GM21528 (cell line): ENCODE data around the gene KIF26A.

Source experiments
- ATAC-seq: cut with Tn5 transposase; IDR thresholded peaks from one replicate; pipeline ENCODE4 v1.9.1; 2021; ENCODE audit warnings: mild to moderate bottlenecking, moderate library complexity; ENCODE audit not compliant: unreplicated experiment, low FRiP score

Gene KIF26A

DNA sequence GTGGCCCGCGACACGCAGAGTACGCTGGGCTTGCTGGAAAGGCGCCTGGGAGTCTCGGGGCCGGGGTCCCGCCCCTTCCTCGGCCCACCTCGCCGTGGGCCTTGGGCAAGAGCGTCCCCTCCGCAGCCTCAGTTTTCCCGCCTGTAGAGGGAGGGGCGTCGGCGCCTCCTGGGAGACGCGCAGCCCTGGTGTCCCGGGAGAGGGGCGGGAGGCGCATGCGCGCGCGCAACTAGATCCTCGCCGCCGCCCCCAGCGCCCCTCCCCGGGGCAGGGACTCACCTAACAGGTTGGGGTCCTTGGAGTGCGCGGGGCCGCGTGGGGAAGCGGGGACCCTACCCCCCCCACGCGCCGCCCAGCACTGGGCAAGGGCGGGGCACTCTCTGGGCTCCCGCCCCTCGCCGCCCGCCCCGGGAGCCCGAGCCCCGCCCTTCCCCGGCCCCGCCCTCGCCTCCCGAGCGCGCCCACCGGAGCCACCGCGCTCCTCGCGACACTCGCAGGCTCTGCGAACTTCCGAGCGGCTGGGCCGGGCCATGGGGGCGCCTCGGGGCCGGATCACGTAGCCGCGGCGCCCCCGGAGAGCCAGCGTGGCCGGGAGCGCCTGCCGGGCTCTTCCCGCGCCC is at the start of gene KIF26A:
KIF26A (plus strand) TSS at position 490 of the 620 bp plus-strand sequence. CDS start 136 bp downstream, outside the sequence.
- no peak for ATAC-seq

DNA sequence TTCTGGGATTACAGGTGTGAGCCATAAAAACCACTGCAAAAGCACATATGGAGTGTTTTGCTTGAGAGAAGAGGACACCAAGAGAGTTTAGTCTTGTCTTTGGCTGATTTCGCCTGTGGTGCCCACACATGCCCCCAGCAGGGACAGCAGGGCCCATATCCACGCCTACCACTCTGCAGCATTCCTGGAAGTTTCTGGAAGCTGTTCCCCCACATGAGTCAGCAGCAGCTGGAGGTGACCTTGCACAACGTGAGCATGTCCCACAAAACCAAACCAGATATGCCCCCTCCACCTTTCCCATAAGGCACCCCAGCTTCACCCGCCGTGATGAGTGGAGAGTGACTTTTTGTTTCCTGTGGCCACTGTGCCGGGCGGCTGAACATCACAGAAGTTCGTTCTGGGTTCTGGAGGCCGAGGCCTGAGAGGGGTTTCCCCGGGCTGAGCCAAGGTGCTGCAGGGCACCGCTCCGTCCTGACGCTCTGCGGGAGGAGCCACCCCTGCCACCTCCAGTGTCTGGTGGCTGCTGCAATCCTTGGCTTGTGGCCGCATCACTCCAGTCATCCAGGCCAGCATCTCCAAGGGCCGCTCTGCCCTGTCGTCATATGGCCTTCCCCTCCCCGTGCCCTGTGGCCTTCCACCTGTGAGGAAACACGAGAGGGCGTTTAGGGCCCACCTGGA is 48.2 kb upstream of the KIF26A start:
- ATAC-seq, result no peak

DNA sequence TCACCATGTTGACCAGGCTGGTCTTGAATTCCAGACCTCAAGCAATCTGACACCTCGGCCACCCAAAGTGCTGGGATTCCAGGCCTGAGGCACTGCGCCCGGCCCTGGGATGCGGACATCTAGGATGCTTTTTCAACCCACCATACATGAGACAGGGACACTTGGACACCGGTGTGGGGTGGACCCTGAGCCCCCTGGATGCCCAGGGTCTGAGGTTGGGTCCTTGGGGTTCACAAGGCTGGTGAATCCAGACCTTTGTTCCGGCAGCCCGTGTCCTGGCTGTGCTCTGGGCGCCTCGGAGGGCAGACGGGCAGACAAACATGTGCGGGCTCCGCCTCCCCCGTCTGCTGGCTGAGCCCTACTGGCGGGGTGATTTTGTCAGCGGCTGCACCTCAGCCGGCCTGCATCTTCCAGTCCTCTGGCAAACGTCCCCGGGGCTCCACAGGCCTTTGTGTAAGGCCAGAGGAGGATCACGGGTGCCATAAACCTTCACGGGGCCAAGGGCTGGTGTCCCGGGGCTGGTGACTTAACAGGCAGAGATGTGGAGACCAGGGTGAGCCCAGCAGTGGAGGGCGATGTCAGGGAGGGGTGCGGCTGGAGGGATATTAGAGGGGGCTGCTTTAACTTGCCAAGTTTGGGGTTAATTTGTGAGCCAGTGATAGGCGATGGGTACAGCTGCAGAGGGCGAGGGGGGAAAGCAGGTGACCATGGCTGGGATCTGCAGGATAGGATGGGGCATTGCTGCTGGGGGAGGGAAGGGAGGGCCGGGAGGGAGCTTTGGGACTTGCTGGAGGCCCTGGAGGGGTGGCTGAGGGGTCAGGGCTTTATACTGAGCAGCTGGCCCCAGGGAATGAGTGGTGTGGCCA is 47.1 kb upstream of the KIF26A start:
- ATAC-seq, result no peak

DNA sequence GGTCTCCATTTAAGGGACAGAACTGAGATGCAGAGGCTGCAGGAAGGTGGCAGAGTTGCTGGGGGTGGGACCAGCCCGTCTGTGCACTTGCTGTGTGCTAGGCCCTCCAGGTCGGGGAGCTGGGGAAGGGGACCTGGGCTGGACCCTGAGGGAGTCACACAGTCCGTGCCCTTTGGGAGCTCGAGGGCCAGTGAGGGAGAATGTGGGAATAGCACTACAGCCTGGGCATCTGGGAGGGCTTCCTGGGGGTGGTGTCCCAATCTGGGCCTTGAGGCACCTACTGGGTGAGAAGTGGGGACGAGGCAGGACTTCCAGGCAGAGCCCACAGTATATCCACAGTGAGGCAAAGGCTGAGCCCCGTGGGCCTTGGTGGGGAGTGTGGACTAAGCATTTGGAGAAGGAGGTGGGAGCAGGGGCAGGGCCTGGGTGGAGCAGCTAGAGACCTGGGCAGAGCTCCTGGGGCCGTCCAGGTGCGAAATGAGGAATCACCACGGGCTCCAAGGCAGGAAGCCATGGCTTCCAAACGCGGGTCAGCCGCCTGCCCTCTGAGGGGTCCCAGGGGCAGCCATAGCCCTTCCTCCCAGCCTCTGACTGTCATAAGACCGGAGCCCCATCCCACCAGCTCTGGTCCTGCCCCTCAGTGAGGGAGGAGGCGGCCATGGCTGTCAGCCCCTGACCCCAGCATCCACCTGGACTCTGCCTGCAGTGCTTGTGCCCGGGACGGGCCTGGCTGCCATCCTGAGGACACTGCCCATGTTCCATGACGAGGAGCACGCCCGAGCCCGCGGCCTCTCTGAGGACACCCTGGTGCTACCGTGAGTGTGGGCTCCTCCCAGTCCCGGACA is 46.2 kb upstream of the KIF26A start:
- ATAC-seq, result no peak

DNA sequence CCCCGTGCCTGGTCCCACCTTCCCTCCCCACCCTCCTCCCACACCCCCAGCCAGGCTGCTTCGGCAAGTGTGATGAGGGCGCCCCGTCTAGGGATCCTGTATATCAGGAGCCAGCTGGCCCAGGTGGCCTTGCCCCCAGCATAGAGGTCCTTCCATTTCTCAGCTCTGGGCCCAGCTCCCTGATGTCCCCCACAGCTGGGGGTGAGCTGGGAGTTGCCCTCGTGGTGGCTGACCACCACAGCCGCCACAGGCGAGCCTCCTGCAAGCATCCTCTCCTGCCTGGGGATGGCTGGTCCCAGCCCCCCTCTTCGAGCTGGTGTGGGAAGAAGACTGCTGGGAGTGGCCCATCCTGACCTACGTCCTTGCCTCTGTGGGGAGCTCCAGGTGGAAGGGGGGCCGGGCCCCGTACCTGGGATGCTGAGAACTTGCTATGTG is 45.4 kb upstream of the KIF26A start:
- no peak for ATAC-seq

DNA sequence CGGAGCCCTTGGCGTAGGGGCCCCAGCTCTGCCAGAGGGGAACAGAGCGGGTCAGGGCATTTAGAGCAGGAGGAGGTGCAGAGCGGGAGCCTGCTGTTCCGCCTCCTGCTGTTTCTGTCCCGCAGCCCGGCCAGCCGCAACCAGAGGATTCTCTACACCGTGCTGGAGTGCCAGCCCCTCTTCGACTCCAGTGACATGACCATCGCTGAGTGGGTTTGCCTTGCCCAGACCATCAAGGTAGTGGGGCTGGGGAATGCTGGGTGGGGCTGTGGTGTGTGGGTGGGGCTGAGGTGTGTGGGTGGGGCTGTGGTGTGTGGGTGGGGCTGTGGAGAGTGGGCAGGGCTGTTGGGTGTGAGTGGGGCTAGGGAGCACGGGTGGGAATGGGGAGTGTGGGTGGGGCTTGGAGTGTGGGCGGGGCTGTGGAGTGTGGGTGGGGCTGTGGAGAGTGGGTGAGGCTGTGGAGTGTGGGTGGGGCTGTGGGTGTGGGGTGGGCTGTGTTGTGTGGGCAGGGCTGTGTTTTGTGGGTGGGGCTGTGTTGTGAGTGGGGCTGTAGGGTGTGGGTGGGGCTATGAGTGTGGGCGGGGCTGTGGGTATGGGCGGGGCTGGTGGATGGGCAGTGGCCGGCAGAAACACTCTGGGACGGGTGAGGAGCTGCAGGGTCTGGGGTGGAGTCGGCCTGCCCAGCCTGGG is 44.9 kb upstream of the KIF26A start:
- no peak for ATAC-seq

DNA sequence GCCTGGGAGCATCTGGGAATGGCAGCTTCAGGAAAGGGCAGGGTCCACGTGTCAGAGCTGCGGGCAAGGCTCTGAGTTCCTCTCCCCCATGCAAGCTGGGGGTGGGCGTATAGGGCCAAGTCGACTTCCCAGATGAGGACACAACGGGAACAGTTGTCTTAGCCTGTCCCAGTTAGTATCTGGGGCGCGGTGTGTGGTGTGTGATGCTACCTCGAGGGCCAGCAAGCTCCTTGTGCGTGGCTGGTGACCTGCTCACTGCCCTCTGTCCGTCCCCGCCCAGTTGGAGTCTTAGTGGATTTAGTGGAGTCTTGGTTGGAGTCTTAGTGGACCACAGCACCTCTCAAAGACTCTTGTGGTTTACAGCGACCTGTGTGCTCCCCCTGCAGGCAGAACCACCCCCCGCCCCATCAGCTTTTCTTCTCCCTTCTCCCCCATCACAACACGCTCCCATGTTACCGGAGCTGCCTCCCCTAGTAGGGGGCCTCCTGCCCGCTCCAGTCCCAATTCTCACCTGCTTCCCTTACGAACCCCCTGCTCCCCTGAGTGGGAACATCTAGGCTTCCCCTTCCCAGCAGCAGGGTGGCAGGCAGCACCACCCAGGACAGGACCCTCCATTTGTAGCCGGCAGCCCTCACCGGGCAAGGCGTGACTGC is 44.2 kb upstream of the KIF26A start:
- no peak for ATAC-seq

DNA sequence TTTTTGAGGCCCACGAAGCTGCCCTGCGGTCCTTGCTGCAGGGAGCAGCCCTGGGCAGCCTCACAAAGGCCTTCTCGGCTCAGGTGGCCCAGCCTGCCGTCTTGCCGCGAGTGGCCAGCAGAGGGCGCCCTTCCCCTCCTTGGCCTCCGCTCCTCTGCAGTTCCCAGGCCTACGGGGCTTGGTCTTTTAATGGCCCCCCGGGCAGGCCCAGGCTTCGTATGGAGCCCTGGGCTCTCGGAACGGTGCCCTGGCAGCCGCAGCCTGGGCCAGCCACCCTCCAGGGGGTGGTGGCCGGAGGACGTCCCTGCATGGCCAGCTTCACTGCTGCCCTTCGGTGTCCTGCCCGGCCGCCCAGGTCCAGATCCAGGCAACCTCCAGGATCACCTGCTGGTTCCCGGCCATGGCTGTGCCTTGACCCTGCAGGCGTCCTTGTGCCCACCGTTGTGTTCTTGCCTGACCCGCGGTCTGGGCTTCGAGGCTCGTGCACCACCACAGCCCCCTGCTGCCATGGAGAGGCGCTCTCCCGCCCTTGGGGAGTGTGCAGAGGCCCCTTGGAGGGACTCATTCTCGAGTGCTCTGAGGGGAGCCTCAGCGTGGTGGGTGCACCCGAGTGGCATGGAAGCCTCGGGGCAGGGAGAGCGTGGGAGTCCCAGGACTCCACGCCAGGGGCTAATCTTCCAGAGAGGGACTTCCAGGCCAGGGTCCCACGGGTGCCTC is 43.5 kb upstream of the KIF26A start:
- no peak for ATAC-seq

DNA sequence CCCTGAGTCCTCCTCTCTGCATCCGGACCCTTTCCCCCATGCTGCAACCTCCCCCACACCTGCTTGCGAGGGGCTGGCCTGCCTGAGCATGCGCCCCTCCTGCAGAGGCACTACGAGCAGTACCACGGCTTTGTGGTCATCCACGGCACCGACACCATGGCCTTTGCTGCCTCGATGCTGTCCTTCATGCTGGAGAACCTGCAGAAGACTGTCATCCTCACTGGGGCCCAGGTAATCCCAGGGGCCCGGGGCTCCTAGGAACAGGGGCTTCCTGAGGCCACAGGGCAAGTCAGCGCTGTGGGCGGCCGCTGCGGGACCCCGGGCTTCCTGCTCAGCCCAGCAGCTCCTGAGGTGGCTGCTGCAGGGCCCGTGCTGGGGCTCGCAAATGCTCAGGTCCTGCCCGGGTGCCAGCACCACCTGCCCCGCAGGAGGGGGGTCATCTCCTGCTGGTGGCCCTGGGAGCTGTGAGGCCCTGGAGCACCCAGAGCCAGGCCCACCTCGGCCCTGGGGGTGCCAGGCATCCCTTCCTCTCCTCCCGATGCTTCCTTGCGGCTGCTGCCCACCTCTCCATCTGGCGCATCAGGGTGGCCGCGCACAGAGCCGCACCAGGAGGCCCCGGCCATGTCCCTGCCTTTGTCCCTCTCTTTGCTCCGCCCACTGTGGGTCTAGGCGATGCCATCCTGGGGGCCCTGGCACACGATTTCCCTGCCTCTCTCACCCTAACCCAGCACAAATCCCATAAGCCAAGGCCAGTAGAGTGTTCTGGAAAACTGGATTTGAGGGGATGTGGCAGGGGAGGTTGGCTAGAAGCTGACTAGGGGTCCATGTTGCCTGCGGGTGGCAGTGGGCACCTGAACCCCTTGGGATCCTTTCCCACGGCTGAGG is 42.7 kb upstream of the KIF26A start:
- ATAC-seq, result no peak

DNA sequence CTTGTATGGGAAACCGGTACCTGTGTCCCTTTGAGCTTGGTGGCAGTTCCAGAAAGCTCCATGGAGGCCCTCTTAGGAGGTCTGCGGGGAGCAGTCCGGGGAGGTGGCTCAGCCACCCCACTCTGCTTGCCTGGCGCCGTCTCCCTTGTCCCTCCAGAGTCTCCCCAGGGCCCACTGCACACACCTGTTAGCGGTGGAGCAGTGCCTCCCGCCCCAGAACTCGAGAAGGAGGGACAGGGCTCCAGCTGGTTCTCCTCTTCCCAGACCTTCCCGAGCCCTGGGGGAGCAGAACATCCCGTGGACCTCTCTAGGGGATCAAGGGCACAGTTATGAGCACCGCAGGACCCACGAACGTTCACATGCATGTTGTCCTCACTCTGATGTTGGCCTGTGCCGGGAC is 42.1 kb upstream of the KIF26A start:
- no peak for ATAC-seq

DNA sequence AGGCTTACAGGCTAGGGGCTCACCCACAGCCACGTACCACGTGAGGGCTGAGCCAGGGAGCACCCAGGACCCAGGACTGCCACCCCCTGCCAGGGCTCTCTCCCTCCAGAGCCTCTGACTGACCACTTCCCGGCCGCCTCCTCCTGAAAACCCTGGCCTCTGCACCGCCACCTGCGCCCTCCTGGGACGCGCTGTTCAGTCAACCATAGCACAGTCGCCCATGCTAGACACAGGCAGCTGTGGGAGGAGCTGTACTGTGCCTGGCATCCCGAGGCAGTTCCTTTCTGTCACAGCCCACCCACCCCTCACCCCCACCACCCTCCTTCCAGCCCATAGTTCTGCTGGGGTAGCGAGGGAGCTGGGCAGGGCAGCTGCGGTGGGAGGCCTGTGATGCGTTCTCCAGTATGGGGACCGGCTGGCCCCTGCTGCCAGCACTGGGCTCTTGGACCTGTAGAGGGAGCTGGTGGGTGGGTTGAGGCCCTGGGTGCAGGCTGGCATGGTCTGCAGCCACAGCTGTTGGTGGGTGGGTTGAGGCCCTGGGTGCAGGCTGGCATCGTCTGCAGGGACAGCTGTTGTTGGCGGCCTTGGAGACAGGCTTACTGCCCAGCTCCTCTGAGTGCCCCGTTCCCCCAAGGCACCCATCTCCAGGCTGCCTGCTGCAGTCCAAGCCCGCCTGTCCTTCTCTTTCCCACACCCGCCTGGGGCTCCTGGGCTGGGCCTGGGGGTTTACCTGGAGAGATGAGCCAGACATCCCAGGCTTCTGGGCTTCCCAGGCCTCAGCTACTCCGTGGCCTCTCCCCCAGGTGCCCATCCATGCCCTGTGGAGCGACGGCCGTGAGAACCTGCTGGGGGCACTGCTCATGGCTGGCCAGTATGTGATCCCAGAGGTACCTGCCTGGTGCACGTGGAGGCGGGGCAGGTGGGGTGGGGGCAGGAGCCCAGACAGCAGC is 41.4 kb upstream of the KIF26A start:
- ATAC-seq, result no peak

DNA sequence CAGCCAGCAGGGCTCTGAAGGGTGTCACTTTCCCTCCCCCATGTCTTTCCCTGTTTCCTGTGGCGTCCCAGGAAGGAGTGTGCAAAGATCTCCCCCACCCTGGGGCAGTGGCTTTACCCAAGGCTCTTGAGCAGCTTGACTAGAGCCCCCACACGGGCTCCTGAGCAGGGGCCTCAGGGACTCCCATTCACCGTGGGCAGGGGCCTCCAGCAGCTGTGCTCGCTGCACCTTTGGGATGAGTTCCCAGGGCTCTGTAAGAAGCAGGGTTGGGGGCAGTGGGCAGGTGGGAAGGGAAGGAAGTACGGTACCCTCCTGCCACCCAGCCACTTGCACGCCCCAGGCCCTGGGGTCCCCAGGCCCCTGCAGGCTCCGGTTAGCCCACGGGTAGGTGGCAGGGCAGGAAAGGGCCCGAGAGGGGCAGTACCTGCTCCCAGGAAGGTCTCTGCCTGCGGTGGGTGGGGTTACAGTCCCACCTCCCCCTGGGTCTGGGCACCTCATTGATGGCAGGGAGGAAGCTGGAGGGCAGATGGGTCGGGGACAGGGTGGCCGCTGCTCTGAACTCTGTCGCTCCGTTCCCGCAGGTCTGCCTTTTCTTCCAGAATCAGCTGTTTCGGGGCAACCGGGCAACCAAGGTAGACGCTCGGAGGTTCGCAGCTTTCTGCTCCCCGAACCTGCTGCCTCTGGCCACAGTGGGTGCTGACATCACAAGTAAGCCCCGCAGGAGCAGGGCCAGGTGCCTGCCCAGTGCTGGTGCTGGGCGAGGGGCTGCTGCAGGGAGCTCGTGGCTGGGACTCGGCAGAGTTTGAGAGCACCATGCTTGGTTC is 39.9 kb upstream of the KIF26A start:
- ATAC-seq, result no peak

DNA sequence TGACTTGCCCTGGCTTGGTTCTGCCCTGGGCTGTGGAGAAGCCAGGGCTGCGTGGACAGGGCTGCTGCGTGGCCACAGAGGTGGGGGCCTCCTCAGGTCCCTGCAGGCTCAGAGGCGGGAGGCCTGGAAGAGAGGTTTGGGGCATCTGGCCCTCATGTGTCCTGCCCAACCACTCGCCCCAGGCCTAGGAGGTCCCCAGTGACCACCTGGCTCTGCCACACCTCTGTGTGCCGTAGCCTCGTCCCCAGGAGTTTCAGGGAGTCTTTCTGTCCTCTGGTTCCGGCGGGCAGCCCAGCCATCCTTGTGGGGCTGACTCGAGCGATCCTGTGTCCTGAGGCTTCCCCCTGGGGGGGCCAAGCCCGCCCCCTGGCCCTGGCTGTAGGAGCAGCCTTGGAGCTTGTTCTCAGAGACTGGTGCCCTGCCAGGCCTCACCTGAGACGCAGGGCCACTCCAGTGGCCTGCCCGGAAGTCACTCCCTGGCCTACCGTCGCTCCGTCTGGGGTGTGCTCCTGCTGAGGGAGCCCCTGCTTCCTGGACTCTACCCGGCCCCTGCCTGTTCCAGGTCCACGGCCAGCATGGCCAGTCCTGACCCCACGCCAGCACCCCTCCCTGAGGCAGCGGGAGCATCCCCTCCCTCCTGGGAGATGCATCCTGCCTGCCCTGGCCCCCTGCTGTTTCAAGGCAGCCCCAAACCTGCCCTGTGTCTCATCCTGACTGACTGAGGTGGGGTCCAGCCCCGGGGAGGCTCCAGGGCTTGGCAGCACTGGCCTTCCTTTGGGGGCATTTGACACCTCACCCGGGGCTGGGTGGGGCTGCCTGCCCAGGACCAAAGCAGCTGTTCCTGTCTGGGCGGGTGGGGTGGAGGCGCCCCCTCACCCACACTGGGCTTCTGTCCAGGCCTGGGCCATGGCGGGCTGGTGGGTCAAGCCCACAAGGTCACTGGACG is 39.0 kb upstream of the KIF26A start:
- no peak for ATAC-seq

DNA sequence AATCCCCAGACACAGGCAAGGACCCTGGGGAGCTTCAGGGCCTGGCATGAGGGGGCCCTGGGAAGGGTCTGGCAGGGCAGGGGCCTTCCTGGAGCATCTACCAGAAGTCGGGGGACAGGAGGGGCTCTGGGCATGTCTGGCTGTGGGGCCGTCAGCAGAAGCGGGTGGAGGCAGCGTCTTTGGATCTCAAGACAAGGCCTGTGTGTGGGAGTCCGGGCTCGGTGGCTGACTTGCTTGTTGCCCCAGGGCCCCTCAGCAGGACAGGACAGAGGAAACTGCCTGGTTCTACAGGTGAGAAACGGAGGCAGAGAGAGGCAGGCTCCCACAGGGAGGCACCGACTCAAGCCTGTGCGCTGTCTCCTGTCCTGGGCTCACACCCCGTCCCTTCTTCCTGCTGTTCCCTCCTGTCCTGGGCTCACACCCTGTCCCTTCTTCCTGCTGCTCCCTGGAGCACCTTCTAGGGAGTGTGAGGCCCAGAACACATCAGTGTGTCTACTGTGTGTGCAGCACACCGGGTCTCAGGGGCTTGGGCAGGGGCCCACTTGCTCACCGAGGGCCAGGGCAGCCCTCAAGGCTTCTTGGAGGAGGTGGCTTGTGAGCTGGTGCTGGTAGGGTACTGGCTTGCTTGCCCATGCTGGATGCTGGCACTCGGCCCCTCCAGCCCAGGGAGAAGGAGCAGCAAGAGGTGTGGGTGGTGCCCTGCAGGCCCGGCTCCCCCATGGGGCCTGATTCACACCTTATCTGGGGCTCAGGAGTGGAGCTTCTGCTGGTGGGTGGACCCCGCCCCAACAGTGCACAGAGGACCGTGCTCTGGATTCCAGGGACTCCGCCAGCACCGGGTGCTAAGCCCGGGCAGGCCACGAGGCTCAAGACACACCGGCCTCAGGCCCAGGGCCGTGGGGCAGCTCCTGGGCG is 38.0 kb upstream of the KIF26A start:
- ATAC-seq, result no peak
